Panc1 (cell line): ENCODE data around the gene HSP90AB1.

Experiments
- CTCF ChIP-seq: fragments of 450-650 bp; IDR thresholded peaks from 2 replicates; pipeline ENCODE4 v1.5.1; 2017; ENCODE audit warnings: mild to moderate bottlenecking
- POLR2AphosphoS5 ChIP-seq: IDR thresholded peaks from 2 replicates; pipeline ENCODE4 v1.6.1; 2012; ENCODE audit warnings: mild to moderate bottlenecking, low read depth, low read length, moderate library complexity
- REST ChIP-seq, 2 experiments: IDR thresholded peaks; 2 replicates each; pipeline ENCODE4 v1.6.1; 2011 to 2012; ENCODE audit warnings: low read depth in 2 of 2, control low read depth in 1 of 2, low read length in 1 of 2, mild to moderate bottlenecking in 1 of 2, moderate library complexity in 1 of 2; ENCODE audit not compliant: insufficient read depth in 1 of 2

GRCh38 chr6:44245391-44245911 lies 1.4 kb upstream of the HSP90AB1 start:
- TF ChIP-seq CTCF (no peak), POLR2AphosphoS5 (no peak), REST (IDR thresholded peaks at IDR 0.05; ENCODE audit: insufficient read depth in 1 of 2, low read depth in 2 of 2, low read length in 1 of 2) (no peak)
